GM12875 (cell line): ENCODE measurements around the gene TOM1L2.

Experiments used
- H3K4me3 ChIP-seq: one replicate; pipeline ENCODE4 v1.5.1; 2011; ENCODE audit warnings: low read depth, low read length, control low read depth
- TF ChIP-seq, protein P1 (sequence below): IDR thresholded peaks from 2 replicates; pipeline ENCODE4 v1.5.1; 2011; ENCODE audit warnings: low read depth, mild to moderate bottlenecking, control low read depth, inconsistent platforms, low read length, moderate library complexity, borderline replicate concordance; ENCODE audit not compliant: insufficient read depth

TOM1L2 gene

DNA sequence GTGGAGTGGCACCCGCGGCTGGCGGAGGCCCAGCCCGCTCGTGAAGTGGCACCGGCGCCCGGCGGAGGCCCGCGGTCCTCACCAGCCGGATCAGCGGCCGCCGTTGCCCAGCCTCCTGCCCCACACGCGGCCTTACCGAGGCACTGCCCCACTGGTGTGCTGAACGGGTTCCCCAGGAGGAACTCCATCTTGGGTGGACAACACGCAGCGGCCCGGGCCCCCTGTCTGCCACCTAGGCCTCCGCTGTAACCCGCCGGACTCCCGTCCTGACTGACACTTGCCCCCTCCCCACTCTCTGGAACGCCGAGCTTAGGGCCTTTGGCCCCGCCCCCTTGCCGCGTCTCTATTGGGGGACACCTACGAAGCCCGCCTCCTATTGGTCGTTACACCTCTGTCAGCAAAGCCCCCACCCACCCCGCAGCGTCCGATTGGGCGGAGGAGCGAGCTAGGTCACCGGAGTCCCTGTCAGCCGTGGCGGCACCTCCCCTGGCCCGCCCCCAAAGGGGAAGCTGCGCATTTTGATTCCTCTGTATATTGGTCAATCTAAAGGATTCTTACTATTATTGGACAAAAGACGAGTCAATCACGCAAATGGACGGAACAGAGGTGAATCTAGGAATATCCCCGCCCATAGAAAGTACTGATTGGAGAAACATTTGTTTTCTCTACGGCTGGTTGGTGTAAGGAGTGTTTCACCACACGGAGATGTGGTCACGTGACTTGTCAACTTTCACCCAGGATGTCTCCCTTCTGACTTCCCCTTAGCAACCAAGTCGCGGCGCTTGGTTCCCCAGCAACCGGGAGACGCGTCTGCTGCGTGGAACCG is at the start of gene TOM1L2, which contains the start of gene DRC3:
Gene TOM1L2, minus strand, starts transcription at position 275 of the 826 bp plus-strand sequence. Its CDS starts 87 bp downstream, at position 188.
Gene DRC3, plus strand, starts transcription at position 737 of the 826 bp plus-strand sequence. CDS start 4,737 bp downstream, outside the sequence.
- H3K4me3 ChIP-seq = peak within 1 kb of the TSS; percentile 76

DNA sequence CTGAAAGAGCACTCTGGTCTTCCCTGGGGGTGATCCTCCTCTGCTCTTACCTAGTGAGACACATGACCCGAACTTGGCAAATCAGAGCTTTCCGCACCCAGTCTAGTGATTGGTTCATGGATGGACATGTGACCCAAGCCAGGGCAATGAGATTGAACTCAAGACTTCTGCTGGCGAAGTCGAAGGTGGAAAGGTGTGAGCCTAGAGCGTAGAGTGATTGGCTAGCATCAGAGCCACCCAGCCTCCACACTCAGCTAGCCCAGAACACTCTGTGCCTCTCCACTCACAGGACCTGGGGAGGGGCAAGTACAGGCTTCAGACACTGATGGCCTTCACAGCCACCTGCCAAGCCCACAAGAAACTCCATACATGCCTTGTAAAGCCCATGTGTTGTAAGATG is 49.2 kb upstream of the TOM1L2 start:
- TF ChIP-seq, protein P1, sequence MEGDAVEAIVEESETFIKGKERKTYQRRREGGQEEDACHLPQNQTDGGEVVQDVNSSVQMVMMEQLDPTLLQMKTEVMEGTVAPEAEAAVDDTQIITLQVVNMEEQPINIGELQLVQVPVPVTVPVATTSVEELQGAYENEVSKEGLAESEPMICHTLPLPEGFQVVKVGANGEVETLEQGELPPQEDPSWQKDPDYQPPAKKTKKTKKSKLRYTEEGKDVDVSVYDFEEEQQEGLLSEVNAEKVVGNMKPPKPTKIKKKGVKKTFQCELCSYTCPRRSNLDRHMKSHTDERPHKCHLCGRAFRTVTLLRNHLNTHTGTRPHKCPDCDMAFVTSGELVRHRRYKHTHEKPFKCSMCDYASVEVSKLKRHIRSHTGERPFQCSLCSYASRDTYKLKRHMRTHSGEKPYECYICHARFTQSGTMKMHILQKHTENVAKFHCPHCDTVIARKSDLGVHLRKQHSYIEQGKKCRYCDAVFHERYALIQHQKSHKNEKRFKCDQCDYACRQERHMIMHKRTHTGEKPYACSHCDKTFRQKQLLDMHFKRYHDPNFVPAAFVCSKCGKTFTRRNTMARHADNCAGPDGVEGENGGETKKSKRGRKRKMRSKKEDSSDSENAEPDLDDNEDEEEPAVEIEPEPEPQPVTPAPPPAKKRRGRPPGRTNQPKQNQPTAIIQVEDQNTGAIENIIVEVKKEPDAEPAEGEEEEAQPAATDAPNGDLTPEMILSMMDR = no peak
- no peak overlapping the region for H3K4me3 ChIP-seq

More for the DNA sequence above, at the start of gene TOM1L2, which contains the start of gene DRC3:
- TF ChIP-seq, protein P1 = no peak

DNA sequence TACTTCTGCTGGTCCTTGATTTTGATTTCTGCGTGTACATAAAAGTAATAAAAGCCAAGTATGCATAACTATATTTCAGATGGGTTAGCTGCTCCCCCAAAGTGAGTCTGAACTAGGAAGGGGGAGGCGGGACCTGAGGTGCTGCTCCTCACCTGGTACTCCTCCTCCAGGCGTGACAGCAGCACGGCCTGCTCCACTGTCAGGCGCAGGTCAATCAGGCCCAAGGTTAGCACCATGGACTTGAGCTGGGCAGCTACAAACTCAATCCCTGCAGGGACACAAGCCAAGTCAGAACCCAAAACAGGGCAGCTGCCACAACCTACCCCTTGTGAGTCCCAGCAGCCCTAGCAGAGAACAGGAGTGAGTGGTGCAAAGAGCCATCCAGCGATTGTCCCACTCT is 48.8 kb upstream of the TOM1L2 start:
- TF ChIP-seq, protein P1 = no peak
- H3K4me3 ChIP-seq = no peak overlapping the region

DNA sequence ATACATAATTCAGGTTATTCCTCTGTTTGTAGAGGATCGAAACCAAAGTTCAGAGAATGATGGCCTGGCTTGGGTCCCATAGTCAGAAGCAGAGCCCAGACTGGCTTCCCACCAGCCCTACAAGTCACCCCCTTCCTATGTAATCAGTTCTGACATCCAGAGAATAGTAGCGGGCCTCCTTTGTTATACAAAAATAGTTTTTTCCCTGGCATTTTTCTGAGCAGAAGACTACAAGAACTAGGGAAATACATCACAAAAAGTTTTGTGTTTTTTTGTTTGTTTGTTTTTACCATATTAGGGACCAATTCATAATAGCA is 47.6 kb upstream of the TOM1L2 start:
- TF ChIP-seq, protein P1 = no peak

DNA sequence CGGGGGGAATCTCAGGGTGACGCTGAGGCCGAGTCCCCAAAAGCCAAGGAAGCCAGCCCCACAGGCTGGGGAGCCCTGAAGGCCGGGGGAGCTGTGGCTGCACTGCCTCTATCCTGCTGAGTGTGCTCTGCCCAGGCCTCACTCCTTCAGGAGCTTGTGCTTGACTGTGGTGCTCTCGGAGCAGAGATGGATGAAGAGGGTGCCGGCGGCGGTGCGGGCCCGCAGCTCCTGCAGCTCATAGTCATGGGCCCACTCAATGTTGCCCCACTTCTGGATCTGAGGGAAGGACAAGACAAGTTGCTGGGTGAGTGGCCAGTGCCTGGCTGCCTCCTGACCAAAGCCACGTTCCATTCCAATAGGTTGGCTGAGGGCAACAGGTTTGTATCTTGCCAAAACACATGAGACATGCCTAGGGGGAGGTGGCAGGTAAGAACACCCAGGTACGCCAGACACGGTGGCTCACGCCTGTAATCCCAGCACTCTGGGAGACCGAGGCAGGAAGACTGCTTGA is 46.3 kb upstream of the TOM1L2 start:
- H3K4me3 ChIP-seq = no peak overlapping the region
- TF ChIP-seq, protein P1 = no peak

More for the DNA sequence above, 47.6 kb upstream of the TOM1L2 start:
- H3K4me3 ChIP-seq = no peak overlapping the region

DNA sequence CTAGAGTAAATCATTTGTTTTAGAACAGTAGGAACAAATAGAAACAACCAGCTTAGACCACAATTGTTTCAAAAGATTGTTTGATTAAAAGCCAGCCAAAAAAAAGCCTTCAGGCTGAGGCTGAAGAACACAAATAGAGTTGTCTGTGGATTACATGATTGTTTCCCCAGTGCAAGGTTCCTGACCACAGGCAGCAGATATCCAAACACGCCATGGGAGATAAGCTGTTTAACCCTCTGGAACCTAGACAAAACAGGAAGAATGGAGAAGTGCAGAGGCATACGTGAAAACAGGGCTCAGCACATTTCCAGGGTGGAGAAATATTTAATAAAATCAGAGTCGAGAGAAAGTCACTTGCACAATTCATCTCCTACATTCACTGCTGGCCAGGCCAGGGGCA is 45.8 kb upstream of the TOM1L2 start:
- no peak overlapping the region for H3K4me3 ChIP-seq
- TF ChIP-seq, protein P1 = no peak

DNA sequence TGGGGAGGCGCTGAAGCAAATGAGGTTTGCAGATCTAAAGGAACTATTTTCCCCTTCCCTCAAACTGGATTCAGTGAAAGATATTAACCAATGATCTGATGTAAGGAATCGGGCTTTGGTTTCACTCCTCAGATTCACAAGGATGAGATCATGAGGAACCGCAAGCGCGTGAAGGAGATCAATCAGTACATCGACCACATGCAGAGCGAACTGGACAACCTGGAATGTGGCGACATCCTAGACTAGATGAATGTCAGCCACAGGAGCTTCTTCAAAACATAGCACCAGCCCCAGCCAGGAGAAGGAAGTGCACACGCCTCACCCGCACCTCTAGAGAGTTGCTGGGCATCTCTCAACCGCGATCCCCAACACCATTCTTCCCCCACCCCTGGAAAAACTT is 44.2 kb upstream of the TOM1L2 start:
- H3K4me3 ChIP-seq = no peak overlapping the region
- TF ChIP-seq, protein P1 = no peak
